ENCODE data around the gene LYPD6.

GRCh38 chr2:149355716-149356422, 25.5 kb downstream of the LYPD6 start:
- TF ChIP-seq CTCF (IDR thresholded peaks at IDR 0.05; ENCODE audit: low read depth, low read length, missing input control) = no peak
- TF ChIP-seq TAF1 (conservative IDR thresholded peaks at IDR 0.05) = no peak
- TF ChIP-seq EGR1 (IDR thresholded peaks at IDR 0.05; ENCODE audit: low read depth in 2 of 2) = no peak

All from liver (tissue), 3 donors.